Spinal cord (tissue), 10 donors: ENCODE measurements around the gene DKC1. TPM values are rescaled to one million over a fixed set of nuclear protein-coding genes. Genes with fewer than 3 reads are reported as not detected.
"Not testable (repeated sequence)": the region's sequence is repeated elsewhere in the genome, so short reads cannot be mapped to it uniquely, and the experiment has no call there.

Experiments
- DNase-seq, 6 donors: peaks; one replicate each; pipeline versions ENCODE4 v3.0.0 to v3.0.0-alpha.2; 2013 to 2015; ENCODE audit warnings: low spot score in 6 of 6, low read depth in 4 of 6
- H3K27ac ChIP-seq: one replicate; pipeline ENCODE4 v1.5.1; 2013; ENCODE audit warnings: low read depth, low read length, control low read depth
- H3K27me3 ChIP-seq: one replicate; pipeline ENCODE4 v1.6.1; 2013; ENCODE audit warnings: low read length; ENCODE audit not compliant: control insufficient read depth, insufficient read depth
- H3K36me3 ChIP-seq: one replicate; pipeline ENCODE4 v1.6.1; 2013; ENCODE audit warnings: low read length; ENCODE audit not compliant: control insufficient read depth, insufficient read depth
- H3K4me1 ChIP-seq: one replicate; pipeline ENCODE4 v1.6.1; 2013; ENCODE audit warnings: low read length; ENCODE audit not compliant: control insufficient read depth, insufficient read depth
- H3K4me3 ChIP-seq: one replicate; pipeline ENCODE4 v1.5.1; 2013; ENCODE audit warnings: low read depth, low read length, control low read depth
- H3K9me3 ChIP-seq: one replicate; pipeline ENCODE4 v1.6.1; 2013; ENCODE audit warnings: low read length; ENCODE audit not compliant: control insufficient read depth, insufficient read depth
- WGBS: methylation state at CpG from one replicate; pipeline ENCODE4 v1.1.5; 2013; ENCODE audit warnings: missing lambda C conversion rate; ENCODE audit not compliant: insufficient coverage; 5-methylcytosine and 5-hydroxymethylcytosine counted together
- polyA plus RNA-seq, 2 donors: library from polyadenylated mRNA; unstranded; fragments of 120-200 nt; gene quantifications; one replicate each; pipeline ENCODE4 v1.2.1, GENCODE V29; 2013; ENCODE audit not compliant: insufficient read length in 2 of 2
- small RNA-seq: library from RNA; depleted of rRNA; stranded (forward); fragments of <200 nt; gene quantifications from one replicate; pipeline ENCODE3, GENCODE V24; 2014; ENCODE audit warnings: low replicate concordance
- total RNA-seq, 2 donors: library from RNA; depleted of rRNA in 1 of 2; stranded (reverse); fragments of 120-200 nt in 1 of 2; fragments of >200 nt in 1 of 2; gene quantifications; one replicate each; pipeline versions ENCODE4 v1.2.3 to v1.2.4, GENCODE V29; 2013 to 2014
- donor health status: healthy.

DKC1 gene
- total and polyA plus RNA-seq, 4 donors, result 20.1 to 42.4 (median 34.0) TPM

- H3K4me3 ChIP-seq, H3K9me3 ChIP-seq, DNase-seq, H3K4me1 ChIP-seq, H3K36me3 ChIP-seq, H3K27ac ChIP-seq, H3K27me3 ChIP-seq: not testable (repeated sequence)
- no CpG with 5 or more reads among the region's 3 CpGs for WGBS
Observed at GRCh38 chrX:154825586-154825985, 62.9 kb downstream of the DKC1 start.

Small RNAs within 50 kb of the gene (small RNA-seq; reads per million reads assigned to genes)
- not detected for gene SNORA36A

Other genes starting within 250 kb of the DKC1 start
- gene FAM3A, start 246.6 kb upstream of the DKC1 start, total RNA-seq, result 10 to 100 TPM; 16.1 to 32.7 TPM
- gene FAM3A, start 246.6 kb upstream of the DKC1 start, polyA plus RNA-seq, result 10 to 100 TPM; 47.2 to 60.3 TPM
- gene G6PD, start 216.0 kb upstream of the DKC1 start, total RNA-seq, result 10 to 100 TPM; 18.4 to 31.1 TPM
- gene G6PD, start 216.0 kb upstream of the DKC1 start, polyA plus RNA-seq, result 10 to 100 TPM; 41.4 to 45.5 TPM
- 10 to 100 TPM in 1 of 2 donors, 1 to 10 TPM in 1; 7.7 to 16.6 TPM for gene IKBKG, start 215.2 kb upstream of the DKC1 start, total RNA-seq
- 10 to 100 TPM; 23.8 to 23.9 TPM for gene IKBKG, start 215.2 kb upstream of the DKC1 start, polyA plus RNA-seq
- not detected for gene CTAG1A, start 177.7 kb upstream of the DKC1 start, total RNA-seq
- not detected for gene CTAG1A, start 177.7 kb upstream of the DKC1 start, polyA plus RNA-seq
- not detected for gene CTAG1B, start 143.6 kb upstream of the DKC1 start, total RNA-seq
- gene CTAG1B, start 143.6 kb upstream of the DKC1 start, polyA plus RNA-seq, result not detected
- not detected for gene CTAG2, start 109.3 kb upstream of the DKC1 start, total RNA-seq
- not detected for gene CTAG2, start 109.3 kb upstream of the DKC1 start, polyA plus RNA-seq
- gene GAB3, start 11.8 kb upstream of the DKC1 start, total RNA-seq, result 1 to 10 TPM; 4.4 to 5.3 TPM
- 1 to 10 TPM; 3.0 TPM for gene GAB3, start 11.8 kb upstream of the DKC1 start, polyA plus RNA-seq
- 10 to 100 TPM; 36.6 to 43.2 TPM for gene MPP1, start 42.6 kb downstream of the DKC1 start, total RNA-seq
- 10 to 100 TPM; 43.5 to 47.2 TPM for gene MPP1, start 42.6 kb downstream of the DKC1 start, polyA plus RNA-seq
- gene SMIM9, start 71.8 kb downstream of the DKC1 start, total RNA-seq, result not detected
- not detected for gene SMIM9, start 71.8 kb downstream of the DKC1 start, polyA plus RNA-seq
- 1 to 10 TPM in 1 of 2 donors, under 1 TPM in 1; 0.69 to 3.7 TPM for gene F8A1, start 123.5 kb downstream of the DKC1 start, total RNA-seq
- gene F8A1, start 123.5 kb downstream of the DKC1 start, polyA plus RNA-seq, result 10 to 100 TPM; 33.1 to 33.8 TPM